ENCODE results near the gene AGBL3.
"Not testable (repeated sequence)": the region's sequence is repeated elsewhere in the genome, so short reads cannot be mapped to it uniquely, and the experiment has no call there.

Gene AGBL3

DNA sequence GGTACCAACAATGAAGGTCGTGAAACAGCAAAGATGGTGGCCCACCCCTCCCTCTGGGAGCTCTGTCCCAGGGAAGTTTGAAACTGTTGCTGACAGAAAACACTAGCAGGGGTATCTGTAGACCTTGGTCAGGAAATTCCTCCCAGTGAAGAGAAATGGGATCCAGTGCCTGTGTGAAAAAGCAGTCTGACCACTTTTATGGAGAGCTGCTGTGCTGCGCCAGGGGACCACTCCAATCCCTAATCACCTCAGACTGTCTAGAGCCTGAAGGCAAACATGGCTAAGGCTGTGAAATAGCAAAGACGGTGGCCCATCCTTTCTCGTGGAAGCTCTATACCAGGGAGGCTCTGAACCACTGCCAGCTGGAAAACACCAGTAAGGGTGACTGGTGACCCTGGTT lies 123.3 kb downstream of the AGBL3 start:
- TF ChIP-seq CTCF (IDR thresholded peaks at IDR 0.05; ENCODE audit: low read length, missing control alignments) = no peak
- DNase-seq (ENCODE audit: low read depth) = no peak
- H3K4me3 ChIP-seq (replicated peaks; ENCODE audit: low read depth, low read length) = no peak overlapping the region

- DNase-seq (ENCODE audit: low read depth) = no peak
- H3K4me3 ChIP-seq (replicated peaks; ENCODE audit: low read depth, low read length) = no peak overlapping the region
- TF ChIP-seq CTCF (IDR thresholded peaks at IDR 0.05; ENCODE audit: low read length, missing control alignments) = no peak
Observed at GRCh38 chr7:135109976-135110375, 123.7 kb downstream of the AGBL3 start.

DNA sequence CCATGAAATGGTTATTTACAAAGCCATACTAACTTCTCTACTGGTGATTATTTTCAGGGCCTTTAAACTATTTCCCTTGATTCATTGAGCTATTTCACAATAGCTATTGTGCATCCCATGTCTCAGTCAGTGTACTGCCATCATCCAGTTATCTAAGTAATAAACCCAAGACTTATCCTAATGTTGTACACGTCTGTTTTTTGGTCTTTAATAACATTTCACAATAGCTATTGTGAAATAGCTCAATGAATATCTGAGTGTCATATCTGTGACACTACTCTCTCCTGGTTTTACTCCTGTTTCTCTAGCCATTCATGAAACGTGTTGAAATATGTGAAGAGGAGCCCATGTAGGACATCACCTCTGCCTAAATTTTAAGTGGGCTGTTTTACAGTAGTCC lies 125.1 kb downstream of the AGBL3 start:
- no peak for TF ChIP-seq CTCF (IDR thresholded peaks at IDR 0.05; ENCODE audit: low read length, missing control alignments)
- no peak overlapping the region for H3K4me3 ChIP-seq (replicated peaks; ENCODE audit: low read depth, low read length)
- peak; percentile 42 for DNase-seq (ENCODE audit: low read depth)

DNA sequence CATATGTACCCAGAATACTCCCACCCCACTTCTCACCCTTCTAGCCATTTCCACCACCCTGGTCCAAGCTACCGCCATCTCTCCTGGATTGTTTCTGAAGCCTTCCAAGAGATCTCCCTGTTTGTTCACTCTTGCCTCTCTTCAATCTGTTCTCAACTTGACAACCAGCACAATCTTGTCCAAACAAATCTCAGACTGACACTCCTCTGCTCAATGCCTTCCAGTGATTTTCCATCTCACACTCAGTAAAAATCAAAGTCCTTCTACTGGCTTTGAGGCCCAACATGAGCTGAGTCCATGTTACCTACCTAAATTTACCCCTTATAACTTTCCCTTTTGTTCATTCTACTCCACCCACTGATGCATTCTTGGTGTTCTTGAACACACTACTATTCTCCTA lies 128.3 kb downstream of the AGBL3 start:
- no peak for TF ChIP-seq CTCF (IDR thresholded peaks at IDR 0.05; ENCODE audit: low read length, missing control alignments)
- DNase-seq (ENCODE audit: low read depth) = no peak
- no peak overlapping the region for H3K4me3 ChIP-seq (replicated peaks; ENCODE audit: low read depth, low read length)

GRCh38 chr7:135117096-135117495 lies 130.8 kb downstream of the AGBL3 start:
- TF ChIP-seq CTCF (IDR thresholded peaks at IDR 0.05; ENCODE audit: low read length, missing control alignments) = no peak
- no peak overlapping the region for H3K4me3 ChIP-seq (replicated peaks; ENCODE audit: low read depth, low read length)
- DNase-seq (ENCODE audit: low read depth) = no peak

DNA sequence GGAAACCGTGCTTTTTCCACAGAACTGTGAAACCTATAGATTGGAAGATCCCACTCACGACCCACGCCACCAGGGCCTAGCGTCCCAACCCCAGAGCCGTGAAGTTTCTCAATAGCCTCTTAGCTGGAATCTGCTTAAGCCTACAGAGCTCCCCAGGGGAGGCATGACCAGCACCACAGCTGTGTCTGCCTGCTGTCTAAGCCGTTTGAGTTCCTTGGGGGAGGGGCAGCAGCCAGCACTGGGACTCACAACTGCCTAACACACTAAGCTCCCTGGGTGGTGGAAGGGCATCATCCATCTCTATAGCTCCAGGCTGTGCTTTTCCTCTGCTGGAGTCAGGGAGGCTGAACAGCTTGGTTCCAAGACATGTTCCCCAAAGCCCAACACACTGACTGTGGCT lies 135.6 kb downstream of the AGBL3 start:
- TF ChIP-seq CTCF (IDR thresholded peaks at IDR 0.05; ENCODE audit: low read length, missing control alignments) = no peak
- no peak for DNase-seq (ENCODE audit: low read depth)
- no peak overlapping the region for H3K4me3 ChIP-seq (replicated peaks; ENCODE audit: low read depth, low read length)

DNA sequence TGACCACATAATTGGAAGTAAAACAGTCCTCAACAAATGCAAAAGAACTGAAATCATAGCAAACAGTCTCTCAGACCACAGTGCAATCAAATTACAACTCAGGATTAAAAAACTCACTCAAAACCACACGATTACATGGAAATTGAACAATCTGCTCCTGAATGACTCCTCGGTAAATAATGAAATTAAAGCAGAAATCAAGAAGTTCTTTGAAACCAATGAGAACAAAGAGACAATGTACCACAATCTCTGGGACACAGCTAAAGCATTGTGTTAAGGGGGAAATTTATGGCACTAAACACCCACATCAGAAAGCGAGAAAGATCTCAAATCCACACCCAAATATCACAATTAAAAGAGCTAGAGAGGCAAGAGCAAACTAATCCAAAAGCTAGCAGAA lies 138.3 kb downstream of the AGBL3 start:
- H3K4me3 ChIP-seq (replicated peaks; ENCODE audit: low read depth, low read length); DNase-seq (ENCODE audit: low read depth): not testable (repeated sequence)

DNA sequence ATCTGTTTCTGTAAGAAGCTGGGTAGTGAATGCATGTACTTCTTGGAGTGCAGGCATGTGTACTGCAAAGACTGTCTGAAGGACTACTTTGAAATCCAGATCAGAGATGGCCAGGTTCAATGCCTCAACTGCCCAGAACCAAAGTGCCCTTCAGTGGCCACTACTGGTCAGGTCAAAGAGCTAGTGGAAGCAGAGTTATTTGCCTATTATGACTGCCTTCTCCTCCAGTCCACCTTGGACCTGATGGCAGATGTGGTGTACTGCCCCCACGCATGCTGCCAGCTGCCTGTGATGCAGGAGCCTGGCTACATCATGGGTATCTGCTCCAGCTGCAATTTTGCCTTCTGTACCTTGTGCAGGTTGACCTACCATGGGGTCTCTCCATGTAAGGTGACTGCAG lies 142.6 kb downstream of the AGBL3 start:
- no peak for TF ChIP-seq CTCF (IDR thresholded peaks at IDR 0.05; ENCODE audit: low read length, missing control alignments)
- no peak for DNase-seq (ENCODE audit: low read depth)
- no peak overlapping the region for H3K4me3 ChIP-seq (replicated peaks; ENCODE audit: low read depth, low read length)
